Neural cell (in vitro differentiated cells): ENCODE measurements around the gene UNC5C.

Experiments
- EP300 ChIP-seq: fragments of 450-650 bp; conservative IDR thresholded peaks from 2 replicates; pipeline ENCODE4 v1.6.1; 2014; ENCODE audit warnings: antibody characterized with exemption, mild to moderate bottlenecking, moderate library complexity; ENCODE audit not compliant: poor library complexity, severe bottlenecking
- EZH2 ChIP-seq: fragments of 200-600, 300-800 bp; shearing (Covaris generic), sonication (generic); IDR thresholded peaks from 2 replicates; pipeline ENCODE4 v1.6.1; 2014; ENCODE audit warnings: antibody characterized with exemption, low read length, borderline replicate concordance, mild to moderate bottlenecking; ENCODE audit not compliant: insufficient read depth, poor library complexity, severe bottlenecking
- POLR2AphosphoS5 ChIP-seq: IDR thresholded peaks from 2 replicates; pipeline ENCODE4 v1.6.1; 2012
- TF ChIP-seq, protein P1 (sequence below): fragments of 450-650 bp; IDR thresholded peaks from 2 replicates; pipeline ENCODE4 v1.5.1; 2014; ENCODE audit warnings: antibody characterized with exemption, mild to moderate bottlenecking, moderate library complexity; ENCODE audit not compliant: poor library complexity, severe bottlenecking
- TF ChIP-seq, protein P2 (sequence below): IDR thresholded peaks from 2 replicates; pipeline ENCODE4 v1.6.1; 2012; ENCODE audit warnings: borderline replicate concordance

DNA sequence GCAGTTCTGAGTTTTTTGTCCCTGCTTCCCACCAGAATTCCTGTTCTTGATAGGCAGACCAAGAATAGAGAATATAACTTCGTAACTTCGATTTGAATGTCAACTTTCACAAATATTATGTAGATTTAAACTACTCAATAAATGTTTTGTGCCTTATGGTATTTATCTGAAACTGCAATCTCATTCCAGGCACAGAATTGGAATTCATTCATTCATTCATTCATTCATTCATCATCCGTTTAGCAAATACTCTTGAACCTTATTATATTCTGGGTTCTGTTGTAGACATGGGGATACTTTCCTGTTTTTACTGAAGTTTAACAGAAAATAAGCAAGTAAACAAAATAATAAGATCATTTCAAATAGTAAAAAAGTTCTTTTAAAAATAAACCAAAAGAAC, 324.4 kb downstream of the UNC5C start:
- TF ChIP-seq, protein P1, sequence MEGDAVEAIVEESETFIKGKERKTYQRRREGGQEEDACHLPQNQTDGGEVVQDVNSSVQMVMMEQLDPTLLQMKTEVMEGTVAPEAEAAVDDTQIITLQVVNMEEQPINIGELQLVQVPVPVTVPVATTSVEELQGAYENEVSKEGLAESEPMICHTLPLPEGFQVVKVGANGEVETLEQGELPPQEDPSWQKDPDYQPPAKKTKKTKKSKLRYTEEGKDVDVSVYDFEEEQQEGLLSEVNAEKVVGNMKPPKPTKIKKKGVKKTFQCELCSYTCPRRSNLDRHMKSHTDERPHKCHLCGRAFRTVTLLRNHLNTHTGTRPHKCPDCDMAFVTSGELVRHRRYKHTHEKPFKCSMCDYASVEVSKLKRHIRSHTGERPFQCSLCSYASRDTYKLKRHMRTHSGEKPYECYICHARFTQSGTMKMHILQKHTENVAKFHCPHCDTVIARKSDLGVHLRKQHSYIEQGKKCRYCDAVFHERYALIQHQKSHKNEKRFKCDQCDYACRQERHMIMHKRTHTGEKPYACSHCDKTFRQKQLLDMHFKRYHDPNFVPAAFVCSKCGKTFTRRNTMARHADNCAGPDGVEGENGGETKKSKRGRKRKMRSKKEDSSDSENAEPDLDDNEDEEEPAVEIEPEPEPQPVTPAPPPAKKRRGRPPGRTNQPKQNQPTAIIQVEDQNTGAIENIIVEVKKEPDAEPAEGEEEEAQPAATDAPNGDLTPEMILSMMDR: no peak
- TF ChIP-seq, protein P2, sequence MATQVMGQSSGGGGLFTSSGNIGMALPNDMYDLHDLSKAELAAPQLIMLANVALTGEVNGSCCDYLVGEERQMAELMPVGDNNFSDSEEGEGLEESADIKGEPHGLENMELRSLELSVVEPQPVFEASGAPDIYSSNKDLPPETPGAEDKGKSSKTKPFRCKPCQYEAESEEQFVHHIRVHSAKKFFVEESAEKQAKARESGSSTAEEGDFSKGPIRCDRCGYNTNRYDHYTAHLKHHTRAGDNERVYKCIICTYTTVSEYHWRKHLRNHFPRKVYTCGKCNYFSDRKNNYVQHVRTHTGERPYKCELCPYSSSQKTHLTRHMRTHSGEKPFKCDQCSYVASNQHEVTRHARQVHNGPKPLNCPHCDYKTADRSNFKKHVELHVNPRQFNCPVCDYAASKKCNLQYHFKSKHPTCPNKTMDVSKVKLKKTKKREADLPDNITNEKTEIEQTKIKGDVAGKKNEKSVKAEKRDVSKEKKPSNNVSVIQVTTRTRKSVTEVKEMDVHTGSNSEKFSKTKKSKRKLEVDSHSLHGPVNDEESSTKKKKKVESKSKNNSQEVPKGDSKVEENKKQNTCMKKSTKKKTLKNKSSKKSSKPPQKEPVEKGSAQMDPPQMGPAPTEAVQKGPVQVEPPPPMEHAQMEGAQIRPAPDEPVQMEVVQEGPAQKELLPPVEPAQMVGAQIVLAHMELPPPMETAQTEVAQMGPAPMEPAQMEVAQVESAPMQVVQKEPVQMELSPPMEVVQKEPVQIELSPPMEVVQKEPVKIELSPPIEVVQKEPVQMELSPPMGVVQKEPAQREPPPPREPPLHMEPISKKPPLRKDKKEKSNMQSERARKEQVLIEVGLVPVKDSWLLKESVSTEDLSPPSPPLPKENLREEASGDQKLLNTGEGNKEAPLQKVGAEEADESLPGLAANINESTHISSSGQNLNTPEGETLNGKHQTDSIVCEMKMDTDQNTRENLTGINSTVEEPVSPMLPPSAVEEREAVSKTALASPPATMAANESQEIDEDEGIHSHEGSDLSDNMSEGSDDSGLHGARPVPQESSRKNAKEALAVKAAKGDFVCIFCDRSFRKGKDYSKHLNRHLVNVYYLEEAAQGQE: no peak
- TF ChIP-seq EP300 (no peak), EZH2 (no peak), POLR2AphosphoS5 (no peak)
